Body of pancreas (tissue), 4 donors: ENCODE results near the gene ARID3A.

Experiments used
- CTCF ChIP-seq, 7 experiments: fragments of 450-650 bp in 4 of 7; fragments of 200-600 bp in 3 of 7; sonication (generic) in 3 of 7; IDR thresholded peaks; one replicate each; pipeline ENCODE4 v1.5.1; 2016 to 2019; ENCODE audit warnings: antibody characterized with exemption in 7 of 7
- POLR2A ChIP-seq, 3 donors: fragments of 450-650 bp; IDR thresholded peaks; one replicate each; pipeline ENCODE4 v1.6.1; 2016; ENCODE audit warnings: antibody characterized with exemption in 3 of 3, mild to moderate bottlenecking in 2 of 3

- TF ChIP-seq CTCF (IDR thresholded peaks at IDR 0.05) (no peak), POLR2A (IDR thresholded peaks at IDR 0.05) (no peak)
Measured at GRCh38 chr19:1006711-1007398, 81.0 kb downstream of the ARID3A start.
